Measurements from ENCODE around the gene DYNC1LI2.

The DYNC1LI2 gene

GRCh38 chr16:66695935-66696668, 55.3 kb downstream of the DYNC1LI2 start:
- TF ChIP-seq, protein P1, sequence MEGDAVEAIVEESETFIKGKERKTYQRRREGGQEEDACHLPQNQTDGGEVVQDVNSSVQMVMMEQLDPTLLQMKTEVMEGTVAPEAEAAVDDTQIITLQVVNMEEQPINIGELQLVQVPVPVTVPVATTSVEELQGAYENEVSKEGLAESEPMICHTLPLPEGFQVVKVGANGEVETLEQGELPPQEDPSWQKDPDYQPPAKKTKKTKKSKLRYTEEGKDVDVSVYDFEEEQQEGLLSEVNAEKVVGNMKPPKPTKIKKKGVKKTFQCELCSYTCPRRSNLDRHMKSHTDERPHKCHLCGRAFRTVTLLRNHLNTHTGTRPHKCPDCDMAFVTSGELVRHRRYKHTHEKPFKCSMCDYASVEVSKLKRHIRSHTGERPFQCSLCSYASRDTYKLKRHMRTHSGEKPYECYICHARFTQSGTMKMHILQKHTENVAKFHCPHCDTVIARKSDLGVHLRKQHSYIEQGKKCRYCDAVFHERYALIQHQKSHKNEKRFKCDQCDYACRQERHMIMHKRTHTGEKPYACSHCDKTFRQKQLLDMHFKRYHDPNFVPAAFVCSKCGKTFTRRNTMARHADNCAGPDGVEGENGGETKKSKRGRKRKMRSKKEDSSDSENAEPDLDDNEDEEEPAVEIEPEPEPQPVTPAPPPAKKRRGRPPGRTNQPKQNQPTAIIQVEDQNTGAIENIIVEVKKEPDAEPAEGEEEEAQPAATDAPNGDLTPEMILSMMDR (IDR thresholded peaks at IDR 0.05) = no peak

DNA sequence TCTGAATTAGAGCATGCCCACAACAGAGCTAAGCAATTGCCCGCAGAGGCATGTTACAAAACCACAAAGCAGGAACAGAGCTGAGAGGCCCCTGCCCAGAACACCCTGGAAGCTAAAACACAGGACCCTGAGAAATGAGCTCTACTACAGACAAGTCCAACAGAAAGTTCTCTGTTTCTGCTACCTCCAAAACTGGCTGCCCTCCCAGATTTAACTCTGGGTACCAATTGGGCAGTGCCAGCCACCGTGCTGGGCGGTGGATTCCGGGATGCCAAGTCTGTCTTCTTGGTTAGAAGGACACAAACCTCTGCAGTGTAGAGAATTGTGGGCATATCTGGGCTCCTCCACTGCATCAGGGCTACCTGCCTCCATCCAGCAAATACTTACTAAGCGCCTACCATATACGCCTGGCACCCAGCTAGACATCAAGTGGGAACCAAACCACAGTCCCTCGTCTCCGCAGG, 55.9 kb downstream of the DYNC1LI2 start:
- TF ChIP-seq, protein P1 (IDR thresholded peaks at IDR 0.05) = no peak

GRCh38 chr16:66693149-66693548, 58.3 kb downstream of the DYNC1LI2 start:
- TF ChIP-seq, protein P1 (IDR thresholded peaks at IDR 0.05) = no peak

DNA sequence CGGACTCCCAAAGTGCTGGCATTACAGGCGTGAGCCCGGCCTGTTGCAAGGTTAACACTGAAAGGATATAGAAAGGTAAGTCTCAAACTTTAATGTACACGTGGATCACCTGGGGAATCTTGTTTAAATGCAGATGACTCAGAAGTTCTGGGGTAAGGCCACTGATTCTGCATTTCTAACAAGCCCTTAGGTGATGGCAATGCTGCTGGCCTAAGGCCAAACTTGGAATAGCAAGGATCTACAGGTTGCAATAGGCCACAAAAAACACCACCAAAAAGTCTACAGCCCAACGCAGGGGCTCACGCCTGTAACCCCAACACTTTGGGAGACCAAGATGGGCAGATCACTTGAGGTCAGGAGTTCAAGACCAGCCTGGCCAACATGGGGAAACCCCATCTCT, 59.1 kb downstream of the DYNC1LI2 start:
- TF ChIP-seq, protein P1 (IDR thresholded peaks at IDR 0.05) = no peak

DNA sequence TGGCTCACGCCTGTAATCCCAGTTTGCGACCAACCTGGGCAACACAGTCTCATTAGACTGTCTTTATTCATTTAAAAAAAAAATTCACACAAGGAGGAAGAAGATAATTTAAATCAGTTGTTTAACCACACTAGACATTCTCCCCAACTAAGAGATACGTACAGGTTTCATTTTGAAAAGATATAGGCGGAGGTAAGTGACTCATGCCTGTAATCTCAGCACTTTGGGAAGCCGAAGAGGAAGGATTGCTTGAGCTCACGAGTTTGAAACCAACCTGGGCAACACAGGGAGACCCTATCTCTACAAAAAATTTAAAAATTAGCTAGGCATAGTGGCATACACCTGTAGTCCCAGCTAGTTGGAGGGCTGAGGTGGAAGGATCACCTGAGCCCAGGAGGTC, 60.2 kb downstream of the DYNC1LI2 start:
- TF ChIP-seq, protein P1 (IDR thresholded peaks at IDR 0.05) = no peak

- TF ChIP-seq, protein P1 (IDR thresholded peaks at IDR 0.05) = no peak
These were observed 61.1 kb downstream of the DYNC1LI2 start for GRCh38 chr16:66690106-66690847.

DNA sequence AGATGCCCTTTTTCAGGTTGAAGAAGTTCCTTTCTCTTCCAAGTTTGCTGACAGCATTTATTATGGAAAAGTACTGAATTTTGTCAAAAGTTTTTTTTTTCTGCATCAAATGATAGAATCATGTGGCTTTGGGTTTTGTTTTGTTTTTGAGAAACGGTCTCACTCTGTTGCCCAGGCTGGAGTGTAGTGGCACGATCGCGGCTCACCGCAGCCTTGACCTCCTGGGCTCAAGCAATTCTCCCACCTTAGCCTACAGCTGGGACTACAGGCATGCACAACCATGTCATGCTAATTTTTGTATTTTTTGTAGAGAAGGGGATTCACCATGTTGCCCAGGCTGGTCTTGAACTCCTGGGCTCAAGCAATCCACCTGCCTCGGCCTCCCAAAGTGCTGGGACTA, 62.1 kb downstream of the DYNC1LI2 start:
- TF ChIP-seq, protein P1 (IDR thresholded peaks at IDR 0.05) = no peak
